Keratinocyte (primary cell): ENCODE data around the gene SLC2A9.

Experiments used
- EZH2 ChIP-seq: IDR thresholded peaks from one replicate; pipeline ENCODE4 v1.6.1; 2012; ENCODE audit warnings: inconsistent platforms, mild to moderate bottlenecking, low read length, moderate library complexity
- TF ChIP-seq, protein P1 (sequence below), 3 experiments: IDR thresholded peaks in 1 of 3; conservative IDR thresholded peaks in 1 of 3; optimal IDR thresholded peaks in 1 of 3; 2 replicates in 2 of 3; 3 replicates in 1 of 3; pipeline versions ENCODE3 to v1.5.1; 2011; ENCODE audit warnings: low read length in 3 of 3, mild to moderate bottlenecking in 3 of 3, moderate library complexity in 2 of 3, control low read depth in 1 of 3, inconsistent platforms in 1 of 3; ENCODE audit not compliant: insufficient read depth in 2 of 3; ENCODE audit errors: extremely low read depth in 1 of 3

DNA sequence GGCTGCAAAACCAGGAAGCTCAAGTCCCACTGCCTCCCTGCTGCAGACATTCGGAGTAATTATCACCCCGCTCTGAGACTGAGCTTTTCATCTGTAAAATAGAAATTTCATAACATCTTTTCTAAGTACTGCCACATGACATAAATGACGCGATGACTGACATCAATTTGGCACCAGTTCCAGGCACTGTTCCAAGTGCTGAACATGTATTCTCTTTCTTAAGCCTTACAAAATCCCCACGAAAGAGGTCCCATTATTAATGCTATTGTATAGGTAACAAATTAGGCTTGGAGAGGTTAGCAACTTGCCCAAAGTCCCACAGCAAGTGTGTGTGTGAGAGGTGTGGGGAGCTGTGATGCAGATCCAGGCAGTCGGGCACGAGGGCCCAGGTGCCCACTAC is 56.4 kb downstream of the SLC2A9 start:
- no peak for TF ChIP-seq EZH2
- TF ChIP-seq, protein P1, sequence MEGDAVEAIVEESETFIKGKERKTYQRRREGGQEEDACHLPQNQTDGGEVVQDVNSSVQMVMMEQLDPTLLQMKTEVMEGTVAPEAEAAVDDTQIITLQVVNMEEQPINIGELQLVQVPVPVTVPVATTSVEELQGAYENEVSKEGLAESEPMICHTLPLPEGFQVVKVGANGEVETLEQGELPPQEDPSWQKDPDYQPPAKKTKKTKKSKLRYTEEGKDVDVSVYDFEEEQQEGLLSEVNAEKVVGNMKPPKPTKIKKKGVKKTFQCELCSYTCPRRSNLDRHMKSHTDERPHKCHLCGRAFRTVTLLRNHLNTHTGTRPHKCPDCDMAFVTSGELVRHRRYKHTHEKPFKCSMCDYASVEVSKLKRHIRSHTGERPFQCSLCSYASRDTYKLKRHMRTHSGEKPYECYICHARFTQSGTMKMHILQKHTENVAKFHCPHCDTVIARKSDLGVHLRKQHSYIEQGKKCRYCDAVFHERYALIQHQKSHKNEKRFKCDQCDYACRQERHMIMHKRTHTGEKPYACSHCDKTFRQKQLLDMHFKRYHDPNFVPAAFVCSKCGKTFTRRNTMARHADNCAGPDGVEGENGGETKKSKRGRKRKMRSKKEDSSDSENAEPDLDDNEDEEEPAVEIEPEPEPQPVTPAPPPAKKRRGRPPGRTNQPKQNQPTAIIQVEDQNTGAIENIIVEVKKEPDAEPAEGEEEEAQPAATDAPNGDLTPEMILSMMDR (optimal IDR thresholded peaks at IDR 0.05 in 1 of 3, IDR thresholded peaks at IDR 0.05 in 1 of 3, conservative IDR thresholded peaks at IDR 0.05 in 1 of 3; ENCODE audit: extremely low read depth in 1 of 3, insufficient read depth in 2 of 3, low read length in 3 of 3): no peak
